Stimulated activated CD8-positive, alpha-beta memory T cell treated with anti-CD3 and anti-CD28 coated beads, Interleukin-15, amount 100 ng/mL, for 24 hours (primary cell): ENCODE results near the gene PSME3.

Experiments used
- DNase-seq: peaks from one replicate; pipeline ENCODE4 v3.0.0-alpha.2; 2020; ENCODE audit warnings: low read depth

Gene PSME3

GRCh38 chr17:42832934-42833766, at the start of gene PSME3:
TSS of gene PSME3 (plus strand) at chr17:42833397. CDS start at chr17:42833632, 235 bp downstream.
- DNase-seq: peak; percentile 84

- DNase-seq: no peak
These were observed 49.4 kb upstream of the PSME3 start for GRCh38 chr17:42783791-42784138.

- DNase-seq: no peak
These were observed 48.8 kb upstream of the PSME3 start for GRCh38 chr17:42784409-42784808.

- DNase-seq: no peak
These were observed 48.2 kb upstream of the PSME3 start for GRCh38 chr17:42784811-42785592.

- no peak for DNase-seq
These were observed 45.9 kb upstream of the PSME3 start for GRCh38 chr17:42787266-42787665.

- DNase-seq: no peak
These were observed 41.2 kb upstream of the PSME3 start for GRCh38 chr17:42791948-42792347.

- no peak for DNase-seq
These were observed 40.7 kb upstream of the PSME3 start for GRCh38 chr17:42792545-42792944.

- DNase-seq: no peak
These were observed 38.1 kb upstream of the PSME3 start for GRCh38 chr17:42795061-42795460.

GRCh38 chr17:42795465-42795864, 37.7 kb upstream of the PSME3 start:
- DNase-seq: no peak

- DNase-seq: no peak
These were observed 37.0 kb upstream of the PSME3 start for GRCh38 chr17:42796066-42796758.

- no peak for DNase-seq
These were observed 35.9 kb upstream of the PSME3 start for GRCh38 chr17:42797067-42798007.

- DNase-seq: no peak
These were observed 35.2 kb upstream of the PSME3 start for GRCh38 chr17:42798011-42798382.

GRCh38 chr17:42798383-42799380, 34.5 kb upstream of the PSME3 start, which contains the start of the genes CNTD1 and COA3:
TSS of gene CNTD1 (plus strand) at chr17:42798861. CDS start at chr17:42799068, 207 bp downstream.
TSS of gene COA3 (minus strand) at chr17:42798704. CDS start at chr17:42798681, 23 bp downstream.
- DNase-seq: peak; percentile 54

- DNase-seq: no peak
These were observed 29.9 kb upstream of the PSME3 start for GRCh38 chr17:42803074-42803883.

- DNase-seq: no peak
These were observed 28.3 kb upstream of the PSME3 start for GRCh38 chr17:42804918-42805367.

GRCh38 chr17:42806249-42806648, 26.9 kb upstream of the PSME3 start:
- no peak for DNase-seq

- DNase-seq: no peak
These were observed 23.9 kb upstream of the PSME3 start for GRCh38 chr17:42809250-42809649.

- DNase-seq: no peak
These were observed 18.4 kb upstream of the PSME3 start for GRCh38 chr17:42814633-42815399.
